PFSK-1 (cell line): ENCODE data around the gene SUN2.

Source experiments
- FOXP2 ChIP-seq: optimal IDR thresholded peaks from 2 replicates; pipeline ENCODE3; 2011; ENCODE audit warnings: borderline replicate concordance, control low read depth, inconsistent platforms; ENCODE audit not compliant: insufficient read depth; ENCODE audit errors: extremely low read length, extremely low read depth
- POLR2AphosphoS5 ChIP-seq: IDR thresholded peaks from 2 replicates; pipeline ENCODE4 v1.6.1; 2012; ENCODE audit warnings: low read depth, mild to moderate bottlenecking, control low read depth, low read length, moderate library complexity
- REST ChIP-seq, 2 experiments: IDR thresholded peaks; 2 replicates each; pipeline versions ENCODE4 v1.6.1 to v1.8.0; 2011 to 2012; ENCODE audit warnings: low read depth in 2 of 2, low read length in 2 of 2, control low read depth in 1 of 2, inconsistent platforms in 1 of 2, mild to moderate bottlenecking in 1 of 2, moderate library complexity in 1 of 2; ENCODE audit not compliant: insufficient read depth in 1 of 2
- SIN3A ChIP-seq: IDR thresholded peaks from 2 replicates; pipeline ENCODE4 v1.6.1; 2012; ENCODE audit warnings: mild to moderate bottlenecking, low read length, moderate library complexity, borderline replicate concordance; ENCODE audit not compliant: insufficient read depth
- TAF1 ChIP-seq: IDR thresholded peaks from 2 replicates; pipeline ENCODE4 v1.6.1; 2012; ENCODE audit warnings: low read length, control low read depth, borderline replicate concordance; ENCODE audit not compliant: insufficient read depth

SUN2 gene

GRCh38 chr22:38751066-38751421, 4.8 kb downstream of the SUN2 start:
- TF ChIP-seq TAF1, result no peak
- no peak for TF ChIP-seq FOXP2
- TF ChIP-seq SIN3A, result no peak
- TF ChIP-seq POLR2AphosphoS5, result no peak
- TF ChIP-seq REST (IDR thresholded peaks at IDR 0.05; ENCODE audit: insufficient read depth in 1 of 2, low read depth in 2 of 2, low read length in 2 of 2), result no peak

- TF ChIP-seq REST (IDR thresholded peaks at IDR 0.05; ENCODE audit: insufficient read depth in 1 of 2, low read depth in 2 of 2, low read length in 2 of 2), result no peak
- TF ChIP-seq SIN3A, result no peak
- no peak for TF ChIP-seq FOXP2
- TF ChIP-seq TAF1, result no peak
- TF ChIP-seq POLR2AphosphoS5, result no peak
These were observed 5.2 kb downstream of the SUN2 start for GRCh38 chr22:38750638-38751037.

GRCh38 chr22:38750104-38750503, 5.7 kb downstream of the SUN2 start:
- TF ChIP-seq SIN3A (no peak), POLR2AphosphoS5 (no peak), FOXP2 (no peak), TAF1 (no peak), REST (IDR thresholded peaks at IDR 0.05; ENCODE audit: insufficient read depth in 1 of 2, low read depth in 2 of 2, low read length in 2 of 2) (no peak)

GRCh38 chr22:38748487-38749136, 7.2 kb downstream of the SUN2 start:
- TF ChIP-seq TAF1 (no peak), POLR2AphosphoS5 (no peak), FOXP2 (no peak)

GRCh38 chr22:38745676-38746460, 9.9 kb downstream of the SUN2 start:
- no peak for TF ChIP-seq FOXP2
- TF ChIP-seq TAF1, result no peak
- TF ChIP-seq POLR2AphosphoS5, result no peak
- no peak for TF ChIP-seq SIN3A
- no peak for TF ChIP-seq REST (IDR thresholded peaks at IDR 0.05; ENCODE audit: insufficient read depth in 1 of 2, low read depth in 2 of 2, low read length in 2 of 2)
